Superior temporal gyrus (tissue), 1 donor: ENCODE results near the gene PDGFA.
"Not testable (repeated sequence)": the region's sequence is repeated elsewhere in the genome, so short reads cannot be mapped to it uniquely, and the experiment has no call there.

Experiments used
- DNase-seq: peaks from one replicate; pipeline ENCODE4 v3.0.0-alpha.2; 2016; ENCODE audit errors: extremely low spot score

PDGFA gene

GRCh38 chr7:552151-552867 is 32.7 kb upstream of the PDGFA start:
- DNase-seq, result not testable (repeated sequence)

- DNase-seq, result not testable (repeated sequence)
These were observed 31.9 kb upstream of the PDGFA start for GRCh38 chr7:551615-551970.

- no peak for DNase-seq
These were observed 31.4 kb upstream of the PDGFA start for GRCh38 chr7:550881-551614.

- DNase-seq, result no peak
These were observed 30.4 kb upstream of the PDGFA start for GRCh38 chr7:549891-550625.

GRCh38 chr7:549066-549890 is 29.6 kb upstream of the PDGFA start:
- DNase-seq, result no peak

- no peak for DNase-seq
These were observed 28.8 kb upstream of the PDGFA start for GRCh38 chr7:548401-548800.

GRCh38 chr7:545470-545869 is 25.8 kb upstream of the PDGFA start:
- no peak for DNase-seq

- no peak for DNase-seq
These were observed 24.9 kb upstream of the PDGFA start for GRCh38 chr7:544338-545221.

GRCh38 chr7:543501-544337 is 24.1 kb upstream of the PDGFA start:
- no peak for DNase-seq

GRCh38 chr7:542713-543500 is 23.3 kb upstream of the PDGFA start:
- DNase-seq, result no peak

- no peak for DNase-seq
These were observed 22.6 kb upstream of the PDGFA start for GRCh38 chr7:542131-542712.

- DNase-seq, result no peak
These were observed 22.0 kb upstream of the PDGFA start for GRCh38 chr7:541661-542060.

- DNase-seq, result no peak
These were observed 21.4 kb upstream of the PDGFA start for GRCh38 chr7:540997-541396.

- DNase-seq, result no peak
These were observed 20.9 kb upstream of the PDGFA start for GRCh38 chr7:540579-540978.

- DNase-seq, result no peak
These were observed 20.2 kb upstream of the PDGFA start for GRCh38 chr7:539731-540411.

- no peak for DNase-seq
These were observed 19.4 kb upstream of the PDGFA start for GRCh38 chr7:538764-539685.
